GM19238 (cell line): ENCODE measurements around the gene MAP3K9.
A peak's percentile ranks its signal among the peaks of the same experiment; 100 is the strongest.

Experiments
- DNase-seq: peaks from one replicate; pipeline ENCODE4 v3.0.0; 2011; ENCODE audit warnings: low spot score; ENCODE audit not compliant: insufficient read length

The MAP3K9 gene

GRCh38 chr14:70821584-70822529 lies 12.5 kb upstream of the MAP3K9 start:
- DNase-seq, result peak; percentile 62

- DNase-seq, result no peak
These were observed 7.2 kb upstream of the MAP3K9 start for GRCh38 chr14:70816525-70816924.

- DNase-seq, result no peak
These were observed 5.2 kb upstream of the MAP3K9 start for GRCh38 chr14:70814466-70814865.

- DNase-seq, result no peak
These were observed 3.0 kb upstream of the MAP3K9 start for GRCh38 chr14:70812124-70812818.

- no peak for DNase-seq
These were observed 2.3 kb upstream of the MAP3K9 start for GRCh38 chr14:70811578-70811977.

DNA sequence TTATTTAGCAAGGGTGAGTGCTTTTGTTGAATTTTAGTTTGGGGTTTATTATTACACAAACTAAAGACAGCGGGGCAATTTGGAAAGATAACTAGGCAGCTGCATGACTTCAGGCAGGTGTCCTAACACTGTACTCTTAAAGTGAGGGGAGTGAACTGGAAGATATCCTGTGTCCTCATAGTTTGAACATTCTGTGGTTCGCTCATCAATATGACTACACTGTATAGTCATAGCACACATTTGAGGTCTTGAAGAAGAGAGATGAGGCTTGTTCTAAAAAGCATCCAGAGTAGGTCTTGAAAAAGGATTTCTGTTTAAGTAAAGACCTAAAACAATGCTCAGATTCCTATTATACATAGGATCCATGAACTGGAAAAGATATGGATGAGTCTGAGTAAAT lies 1.7 kb upstream of the MAP3K9 start:
- no peak for DNase-seq

- no peak for DNase-seq
These were observed 1.3 kb upstream of the MAP3K9 start for GRCh38 chr14:70810621-70811020.

GRCh38 chr14:70808416-70809224 lies 693 bp downstream of the MAP3K9 start:
- no peak for DNase-seq

DNA sequence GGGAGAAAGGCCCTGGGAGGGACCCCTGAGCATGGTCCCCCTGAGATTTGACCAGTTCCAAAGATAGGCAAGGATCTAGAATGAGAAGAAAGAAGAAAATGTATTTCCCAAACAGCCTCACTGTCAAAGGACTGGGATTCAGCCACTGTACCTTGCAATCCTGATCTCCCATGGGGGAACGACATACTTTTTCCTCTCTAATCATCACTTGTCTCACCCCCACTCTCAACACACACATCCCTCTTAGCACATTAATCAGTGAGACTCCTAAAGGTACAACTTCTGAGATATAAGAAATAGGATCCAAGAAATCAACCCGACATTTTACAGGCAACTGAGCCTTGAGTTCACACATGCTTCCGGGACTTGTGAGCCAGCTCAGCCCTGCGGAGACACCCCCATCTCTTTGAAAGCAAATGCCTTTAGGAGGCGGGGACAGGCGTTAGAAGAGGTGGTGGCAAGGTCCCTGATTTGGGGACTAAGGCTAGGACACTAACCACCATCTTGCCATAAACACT lies 1.4 kb downstream of the MAP3K9 start:
- DNase-seq, result peak; percentile 46

DNA sequence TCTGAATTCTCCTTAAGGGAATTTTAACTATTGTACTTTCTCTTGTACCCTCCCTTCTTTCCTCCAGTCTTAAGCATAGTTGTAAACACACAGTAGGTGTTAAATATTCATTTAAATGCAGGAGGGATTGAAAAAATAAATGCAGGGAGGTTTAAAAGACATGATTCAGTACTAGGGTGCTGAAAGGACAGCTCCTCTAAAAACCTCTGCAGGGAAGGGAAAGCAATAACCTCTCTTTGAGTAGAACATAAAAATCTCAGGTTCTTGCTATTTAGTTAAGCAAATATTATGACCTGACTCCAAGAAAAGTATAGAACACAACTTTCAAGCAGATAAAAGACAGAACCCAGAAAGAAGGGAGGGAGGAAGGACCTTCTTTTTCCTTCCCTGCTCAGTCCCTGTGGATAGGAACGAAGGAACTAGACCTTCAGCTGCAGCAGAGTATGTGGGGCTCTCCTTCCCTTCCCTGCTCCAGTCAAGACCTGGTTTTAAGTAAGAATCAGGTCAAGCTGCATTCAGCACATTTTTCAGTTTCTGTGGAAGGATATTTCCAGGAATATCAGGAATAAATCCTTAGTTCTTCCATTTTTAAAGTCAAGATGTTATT lies 4.7 kb downstream of the MAP3K9 start:
- no peak for DNase-seq

GRCh38 chr14:70803321-70804310 lies 5.7 kb downstream of the MAP3K9 start:
- DNase-seq, result no peak

GRCh38 chr14:70802379-70802778 lies 6.9 kb downstream of the MAP3K9 start:
- DNase-seq, result no peak

DNA sequence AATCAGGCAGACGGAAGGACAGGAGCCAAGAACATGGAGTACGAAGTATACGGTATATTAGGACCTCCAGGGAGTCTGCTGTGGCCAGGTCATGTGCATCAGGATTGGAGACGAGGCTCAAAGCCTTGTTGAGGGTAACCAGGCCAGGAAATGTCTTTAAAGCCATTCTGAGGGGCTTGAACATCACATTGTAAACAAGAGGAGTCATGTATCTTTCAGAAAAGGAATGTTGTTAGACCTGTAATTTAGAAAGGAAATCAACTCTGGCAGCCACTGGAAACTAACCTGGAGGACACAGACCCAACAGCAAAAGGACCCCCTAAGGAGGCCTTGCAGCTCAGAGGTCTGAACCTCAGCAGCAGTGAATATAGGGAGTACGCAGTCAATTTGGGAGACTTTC lies 7.5 kb downstream of the MAP3K9 start:
- DNase-seq, result no peak

- no peak for DNase-seq
These were observed 12.8 kb downstream of the MAP3K9 start for GRCh38 chr14:70796551-70796950.

DNA sequence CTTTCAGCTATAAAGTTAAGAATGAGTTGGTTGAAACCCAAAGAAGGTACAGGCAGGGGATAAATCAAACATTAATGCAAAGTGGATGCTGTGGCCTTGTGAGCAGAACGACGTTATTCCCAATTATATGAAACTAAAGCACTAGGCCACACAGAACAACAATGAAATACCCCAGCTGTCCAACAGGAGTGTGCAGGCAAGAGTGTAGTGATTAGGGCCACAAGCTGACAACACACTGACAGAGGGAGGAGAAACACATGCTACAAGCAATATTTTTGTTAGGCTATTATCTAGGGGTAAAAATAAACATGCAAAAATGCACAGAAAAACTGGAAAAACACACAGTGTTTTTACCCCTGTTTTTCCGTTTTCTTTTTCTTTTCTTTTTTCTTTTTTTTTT lies 15.0 kb downstream of the MAP3K9 start:
- DNase-seq, result no peak

DNA sequence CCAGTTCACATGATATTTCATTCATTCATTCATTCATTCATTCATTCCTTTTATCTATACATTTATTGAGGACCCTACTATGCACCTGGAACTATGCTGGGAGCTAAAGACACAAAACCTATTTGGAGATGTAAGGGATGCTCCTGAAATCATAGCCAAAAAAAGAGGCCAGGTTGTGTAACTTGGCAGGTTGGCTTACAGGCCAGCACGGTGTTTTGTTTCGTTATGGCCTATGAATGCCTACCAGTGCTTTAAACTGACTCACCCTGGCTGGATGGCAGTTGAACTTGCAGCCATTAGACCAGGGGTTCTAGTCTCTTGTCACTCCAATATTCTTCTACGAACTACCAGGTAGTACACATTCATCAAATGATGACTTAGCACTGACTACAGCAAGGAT lies 15.7 kb downstream of the MAP3K9 start:
- no peak for DNase-seq

GRCh38 chr14:70792939-70793338 lies 16.4 kb downstream of the MAP3K9 start:
- no peak for DNase-seq

GRCh38 chr14:70791971-70792370 lies 17.3 kb downstream of the MAP3K9 start:
- DNase-seq, result no peak

DNA sequence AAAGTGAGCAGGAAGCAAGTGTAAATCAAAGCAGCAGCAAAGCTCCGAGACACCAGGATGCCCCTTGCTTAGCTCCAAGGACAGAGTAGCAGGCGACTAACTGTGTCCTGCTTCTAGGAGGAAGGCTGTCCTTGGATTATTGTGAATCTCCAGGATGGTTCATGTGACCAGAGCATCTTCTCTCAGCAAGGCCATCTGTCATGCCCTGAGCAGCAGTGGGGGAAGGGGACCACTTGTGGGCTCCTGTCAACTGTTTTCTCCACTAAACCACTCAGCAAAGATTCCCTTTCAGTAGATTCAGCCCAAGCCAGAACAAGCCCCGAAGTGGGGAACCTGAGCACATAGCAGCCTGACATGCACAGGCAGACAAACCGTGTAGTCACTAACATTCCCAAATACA lies 19.4 kb downstream of the MAP3K9 start:
- no peak for DNase-seq

DNA sequence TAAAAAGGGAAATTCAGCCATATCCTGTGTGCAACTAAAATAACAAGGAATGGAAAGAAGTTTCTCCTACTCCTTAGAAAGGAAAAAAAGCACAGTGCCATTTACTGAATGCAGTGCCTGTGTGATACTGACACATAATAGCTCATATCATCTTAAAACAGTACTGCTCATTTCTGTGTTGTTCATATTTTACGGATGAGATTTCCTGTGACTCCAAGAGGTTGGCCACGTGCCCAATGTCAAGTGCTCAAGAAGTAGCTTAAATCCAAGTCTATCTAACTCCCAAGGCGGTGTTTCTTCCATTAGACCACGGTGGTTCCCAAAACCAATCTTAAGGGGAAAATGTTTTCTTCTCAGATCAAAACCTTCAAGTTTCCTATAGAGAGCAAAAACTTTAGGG lies 20.0 kb downstream of the MAP3K9 start:
- no peak for DNase-seq
